Measurements from ENCODE around the gene BCL7C. TPM values are rescaled to one million over a fixed set of nuclear protein-coding genes. Genes with fewer than 3 reads are reported as not detected.

Gene BCL7C
- total and polyA plus RNA-seq, 2 of the 8 experiments (the other 6 are each of a cell fraction or from before 2014, with no cell fraction given): 8.6 to 17.2 TPM

- TF ChIP-seq CHD7 (IDR thresholded peaks at IDR 0.05; ENCODE audit: insufficient replicate concordance, low read length): no peak
- no peak for TF ChIP-seq CTCF (IDR thresholded peaks at IDR 0.05; ENCODE audit: control extremely low read depth in 1 of 3, insufficient read depth in 1 of 3, low read depth in 1 of 3, low read length in 3 of 3)
- TF ChIP-seq RNF2 (IDR thresholded peaks at IDR 0.05; ENCODE audit: borderline replicate concordance, low read depth, low read length, missing control alignments, poor library complexity, severe bottlenecking): no peak
- no peak for TF ChIP-seq USF2 (IDR thresholded peaks at IDR 0.05; ENCODE audit: low read length)
- no peak for TF ChIP-seq SP2 (IDR thresholded peaks at IDR 0.05; ENCODE audit: low read length)
- no peak for TF ChIP-seq SIN3A (conservative IDR thresholded peaks at IDR 0.05 in 1 of 2, IDR thresholded peaks at IDR 0.05 in 1 of 2; ENCODE audit: low read depth in 1 of 2, low read length in 2 of 2)
- TF ChIP-seq PHF8 (conservative IDR thresholded peaks at IDR 0.05; ENCODE audit: low read depth, low read length): no peak
These were observed 34.5 kb upstream of the BCL7C start (continued) for GRCh38 chr16:30928390-30928789.
